Spleen (tissue), 11 donors: Measurements from ENCODE around the gene HEATR3. TPM values are rescaled to one million over a fixed set of nuclear protein-coding genes. Genes with fewer than 3 reads are reported as not detected.
"Not testable (repeated sequence)": the region's sequence is repeated elsewhere in the genome, so short reads cannot be mapped to it uniquely, and the experiment has no call there.

Experiments
- DNase-seq: peaks from one replicate; pipeline ENCODE4 v3.0.0-alpha.2; 2020
- H3K27ac ChIP-seq, 8 donors: fragments of 200-600 bp; sonication (generic) in 7 of 8; 1 replicate in 4 of 8; 2 replicates in 4 of 8; pipeline versions ENCODE4 v1.5.0 to v1.8.0; 2016 to 2021; ENCODE audit warnings: inconsistent platforms in 4 of 8, mild to moderate bottlenecking in 4 of 8, moderate library complexity in 1 of 8
- H3K27me3 ChIP-seq, 7 donors: fragments of 200-600 bp; sonication (generic) in 6 of 7; replicated peaks in 1 of 7; 1 replicate in 4 of 7; 2 replicates in 3 of 7; pipeline versions ENCODE4 v1.5.0 to v1.8.0; 2016 to 2021; ENCODE audit warnings: inconsistent platforms in 3 of 7, mild to moderate bottlenecking in 1 of 7
- H3K36me3 ChIP-seq, 6 donors: fragments of 200-600 bp; sonication (generic) in 5 of 6; 1 replicate in 4 of 6; 2 replicates in 2 of 6; pipeline versions ENCODE4 v1.5.0 to v1.8.0; 2016 to 2021; ENCODE audit warnings: inconsistent platforms in 2 of 6
- H3K4me1 ChIP-seq, 6 donors: fragments of 200-600 bp; sonication (generic) in 5 of 6; 1 replicate in 3 of 6; 2 replicates in 3 of 6; pipeline versions ENCODE4 v1.5.0 to v1.8.0; 2016 to 2021; ENCODE audit warnings: inconsistent platforms in 3 of 6
- H3K4me3 ChIP-seq, 8 donors: fragments of 200-600 bp; sonication (generic) in 7 of 8; 1 replicate in 4 of 8; 2 replicates in 4 of 8; pipeline versions ENCODE4 v1.5.0 to v1.8.0; 2016 to 2021; ENCODE audit warnings: inconsistent platforms in 4 of 8, mild to moderate bottlenecking in 4 of 8, moderate library complexity in 2 of 8
- H3K9me3 ChIP-seq, 8 donors: fragments of 200-600 bp; sonication (generic) in 7 of 8; 1 replicate in 4 of 8; 2 replicates in 4 of 8; pipeline versions ENCODE4 v1.5.0 to v1.8.0; 2016 to 2021; ENCODE audit warnings: inconsistent platforms in 4 of 8
- POLR2A ChIP-seq, 3 donors: fragments of 450-650 bp; IDR thresholded peaks; one replicate each; pipeline ENCODE4 v1.5.1; 2017; ENCODE audit warnings: antibody characterized with exemption in 3 of 3, mild to moderate bottlenecking in 1 of 3
- POLR2AphosphoS5 ChIP-seq, 3 donors: sonication (generic); formaldehyde crosslinking; IDR thresholded peaks; one replicate each; pipeline ENCODE4 v1.5.1; 2017; ENCODE audit warnings: antibody characterized with exemption in 3 of 3
- WGBS, 5 donors: extraction: QIAGEN DNeasy Blood & Tissue Kit in 3 of 5; methylation state at CpG; one replicate each; pipeline versions ENCODE4 v1.1.5 to v1.1.7; 2013 to 2018; 5-methylcytosine and 5-hydroxymethylcytosine counted together
- intact Hi-C: fragments of 100-400 bp; cut with DNase I; formaldehyde crosslinking; loops from one replicate; pipeline ENCODE4 v1.15.0; 2023; ENCODE audit warnings: low total_unique reads
- polyA plus RNA-seq, 3 donors: library from polyadenylated mRNA; stranded (reverse); fragments of 200-250 nt; gene quantifications; one replicate each; pipeline ENCODE4 v1.2.1, GENCODE V29; 2013
- total RNA-seq, 7 donors: library from RNA; depleted of rRNA in 3 of 7; stranded (reverse); fragments of >200 nt in 3 of 7; fragmentation: NEBNext Ultra II Directional in 4 of 7; extraction: Animal tissue kit (Norgen Biotek cat#: 25700) in 4 of 7; gene quantifications; one replicate each; pipeline versions ENCODE4 v1.1.0 to v1.2.1, GENCODE V29; 2016 to 2021
- TF ChIP-seq, protein P1 (sequence below), 11 experiments: fragments of 200-600 bp in 7 of 11; fragments of 450-650 bp in 4 of 11; sonication (generic) in 4 of 11; IDR thresholded peaks in 8 of 11; conservative IDR thresholded peaks in 3 of 11; 1 replicate in 7 of 11; 2 replicates in 4 of 11; pipeline versions ENCODE4 v1.4.0 to v1.8.0; 2016 to 2021; ENCODE audit warnings: antibody characterized with exemption in 11 of 11, inconsistent platforms in 4 of 11, mild to moderate bottlenecking in 1 of 11
- donor health status: healthy with polysubstance abuse.
- donor health status: DM: no; HTN: no; CAD: no; lungs with moderate emphysema.
- donor health status: DM: no; HTN: no; CAD: no.
- donor health status: Bipolar disorder and iron deficiency.
- donor health status: healthy.
- donor health status: DM: no; HTN: no; CAD: no.
- donor health status: DM: yes; HTN: yes; CAD: no.

Gene HEATR3
- total and polyA plus RNA-seq, 10 donors, result 8.3 to 40.8 (median 23.6) TPM

DNA sequence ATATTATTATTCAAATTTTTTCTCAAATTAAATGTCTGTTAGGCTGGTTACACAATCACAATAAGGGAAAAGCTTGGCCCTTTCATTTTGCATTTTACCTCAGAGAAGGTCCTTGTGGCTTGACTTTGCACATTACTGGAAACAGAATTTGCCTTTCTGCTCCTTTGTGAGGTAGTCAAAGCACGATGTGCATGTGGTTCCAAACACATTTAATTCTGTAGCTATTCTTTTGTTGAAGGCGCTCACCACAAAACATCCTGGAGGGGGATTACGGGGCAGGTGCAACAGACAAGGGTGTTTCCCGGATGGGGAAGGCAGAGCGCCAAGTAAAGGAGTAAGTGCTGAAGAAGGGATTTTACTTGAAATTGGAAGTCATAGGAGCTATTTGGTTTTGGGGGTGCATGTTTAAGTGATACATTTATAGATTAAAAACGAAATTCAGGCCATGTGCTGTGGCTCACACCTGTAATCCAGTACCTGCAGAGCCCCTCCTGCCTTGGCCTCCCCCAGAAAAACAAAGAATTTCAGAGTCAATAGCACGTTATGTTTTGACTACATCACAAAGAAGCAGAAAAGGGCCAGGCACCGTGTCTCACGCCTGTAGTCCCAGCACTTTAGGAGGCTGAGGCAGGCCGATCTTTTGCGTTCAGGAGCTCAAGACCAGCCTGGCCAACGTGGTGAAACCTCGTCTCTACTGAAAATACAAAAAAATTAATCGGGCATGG is 56.1 kb downstream of the HEATR3 start:
- Histone ChIP-seq H3K27me3 (no peaks in the 10 kb centered on the region), H3K36me3 (no peaks in the 10 kb centered on the region), H3K4me1 (no peaks in the 10 kb centered on the region), H3K9me3 (no peaks in the 10 kb centered on the region), H3K4me3 (no peak overlapping the region), H3K27ac (no peak overlapping the region)
- 62 to 73% (median 65%) methylated on average over 14 of the region's 14 CpGs for WGBS, 5 donors
- no peak for DNase-seq
- intact Hi-C loops, result no loop called here
- no peak for TF ChIP-seq POLR2A (IDR thresholded peaks at IDR 0.05)
- TF ChIP-seq, protein P1, sequence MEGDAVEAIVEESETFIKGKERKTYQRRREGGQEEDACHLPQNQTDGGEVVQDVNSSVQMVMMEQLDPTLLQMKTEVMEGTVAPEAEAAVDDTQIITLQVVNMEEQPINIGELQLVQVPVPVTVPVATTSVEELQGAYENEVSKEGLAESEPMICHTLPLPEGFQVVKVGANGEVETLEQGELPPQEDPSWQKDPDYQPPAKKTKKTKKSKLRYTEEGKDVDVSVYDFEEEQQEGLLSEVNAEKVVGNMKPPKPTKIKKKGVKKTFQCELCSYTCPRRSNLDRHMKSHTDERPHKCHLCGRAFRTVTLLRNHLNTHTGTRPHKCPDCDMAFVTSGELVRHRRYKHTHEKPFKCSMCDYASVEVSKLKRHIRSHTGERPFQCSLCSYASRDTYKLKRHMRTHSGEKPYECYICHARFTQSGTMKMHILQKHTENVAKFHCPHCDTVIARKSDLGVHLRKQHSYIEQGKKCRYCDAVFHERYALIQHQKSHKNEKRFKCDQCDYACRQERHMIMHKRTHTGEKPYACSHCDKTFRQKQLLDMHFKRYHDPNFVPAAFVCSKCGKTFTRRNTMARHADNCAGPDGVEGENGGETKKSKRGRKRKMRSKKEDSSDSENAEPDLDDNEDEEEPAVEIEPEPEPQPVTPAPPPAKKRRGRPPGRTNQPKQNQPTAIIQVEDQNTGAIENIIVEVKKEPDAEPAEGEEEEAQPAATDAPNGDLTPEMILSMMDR (IDR thresholded peaks at IDR 0.05 in 8 of 11, conservative IDR thresholded peaks at IDR 0.05 in 3 of 11), result no peak
- TF ChIP-seq POLR2AphosphoS5 (IDR thresholded peaks at IDR 0.05), result no peak

DNA sequence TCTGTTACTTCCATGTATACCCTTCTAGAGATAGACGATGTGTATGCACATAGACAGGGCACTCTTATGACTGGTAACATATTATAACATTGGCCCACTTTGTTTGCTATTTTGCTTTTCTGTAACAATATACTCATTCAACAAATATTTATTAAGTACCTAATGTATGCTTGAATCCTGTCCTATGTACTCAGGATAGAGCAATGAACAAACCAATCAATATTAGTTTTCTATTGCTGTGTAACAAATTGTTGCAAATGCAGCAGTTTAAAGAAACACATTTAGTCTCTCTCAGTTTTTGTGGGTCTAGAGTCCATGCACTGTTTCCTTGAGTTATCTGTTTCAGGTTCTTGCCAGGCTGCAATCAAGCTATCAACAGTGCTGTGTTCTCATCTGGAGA is 57.6 kb downstream of the HEATR3 start:
- TF ChIP-seq POLR2A (IDR thresholded peaks at IDR 0.05) (no peak), POLR2AphosphoS5 (IDR thresholded peaks at IDR 0.05) (no peak)
- TF ChIP-seq, protein P1 (IDR thresholded peaks at IDR 0.05 in 8 of 11, conservative IDR thresholded peaks at IDR 0.05 in 3 of 11), result no peak
- intact Hi-C loops, result no loop called here
- no peaks in the 10 kb centered on the region for H3K27me3 ChIP-seq
- no peaks in the 10 kb centered on the region for H3K36me3 ChIP-seq
- no peaks in the 10 kb centered on the region for H3K9me3 ChIP-seq
- no peaks in the 10 kb centered on the region for H3K4me1 ChIP-seq
- no peak overlapping the region for H3K4me3 ChIP-seq
- 85 to 100% (median 100%) methylated on average over 1 of the region's 1 CpG for WGBS, 5 donors
- DNase-seq, result no peak
- H3K27ac ChIP-seq, result no peak overlapping the region

DNA sequence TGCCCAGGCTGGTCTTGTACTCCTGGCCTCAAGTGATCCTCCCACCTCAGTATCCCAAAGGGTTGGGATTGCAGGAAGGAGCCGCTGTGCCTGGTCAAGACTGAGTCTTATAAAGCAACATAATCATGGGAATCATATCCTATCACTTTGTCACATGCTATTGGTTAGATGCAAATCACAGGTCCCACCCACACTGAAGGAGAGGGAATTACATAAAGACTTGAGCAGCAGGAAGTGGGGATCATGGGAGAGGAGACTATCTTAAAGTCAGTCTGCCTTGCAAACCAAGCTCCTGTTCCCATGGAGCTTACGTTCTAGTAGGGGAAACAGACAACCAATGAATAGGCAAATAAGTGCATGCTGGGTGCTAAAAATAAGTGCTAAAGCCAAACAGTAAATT is 59.0 kb downstream of the HEATR3 start:
- Histone ChIP-seq H3K9me3 (no peaks in the 10 kb centered on the region), H3K27ac (no peak overlapping the region), H3K4me3 (no peak overlapping the region), H3K4me1 (no peaks in the 10 kb centered on the region), H3K27me3 (no peaks in the 10 kb centered on the region), H3K36me3 (no peaks in the 10 kb centered on the region)
- intact Hi-C loops, result no loop called here
- WGBS, 5 donors, result 69 to 85% (median 82%) methylated on average over 2 of the region's 2 CpGs
- TF ChIP-seq POLR2AphosphoS5 (IDR thresholded peaks at IDR 0.05) (no peak), POLR2A (IDR thresholded peaks at IDR 0.05) (no peak)
- TF ChIP-seq, protein P1 (IDR thresholded peaks at IDR 0.05 in 8 of 11, conservative IDR thresholded peaks at IDR 0.05 in 3 of 11), result no peak
- no peak for DNase-seq

DNA sequence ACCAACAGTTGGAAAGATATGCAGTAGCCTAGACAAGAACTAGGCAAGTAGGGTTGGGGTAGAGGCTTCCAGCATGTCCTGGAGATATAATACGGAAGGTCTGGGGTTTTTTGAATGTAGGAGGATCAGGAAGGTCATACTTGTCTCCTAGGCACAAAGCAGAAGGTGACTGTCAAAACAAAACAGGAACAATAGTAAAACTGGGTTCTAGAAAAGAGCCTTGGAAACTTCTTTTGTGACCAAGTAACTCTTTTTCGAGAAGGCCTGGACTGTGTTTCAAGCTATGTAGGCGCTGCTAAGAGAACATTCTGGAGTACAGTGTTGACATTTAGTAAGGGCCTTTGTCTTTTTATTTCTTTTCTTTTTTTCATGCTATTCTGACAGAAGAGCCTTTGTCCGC is 60.4 kb downstream of the HEATR3 start:
- DNase-seq, result no peak
- intact Hi-C loops, result no loop called here
- 74 to 87% (median 86%) methylated on average over 4 of the region's 4 CpGs for WGBS, 5 donors
- no peaks in the 10 kb centered on the region for H3K36me3 ChIP-seq
- no peaks in the 10 kb centered on the region for H3K4me1 ChIP-seq
- no peak for TF ChIP-seq POLR2AphosphoS5 (IDR thresholded peaks at IDR 0.05)
- TF ChIP-seq, protein P1 (IDR thresholded peaks at IDR 0.05 in 8 of 11, conservative IDR thresholded peaks at IDR 0.05 in 3 of 11), result no peak
- no peak for TF ChIP-seq POLR2A (IDR thresholded peaks at IDR 0.05)
- H3K27ac ChIP-seq, result no peak overlapping the region
- H3K27me3 ChIP-seq, result no peaks in the 10 kb centered on the region
- no peak overlapping the region for H3K4me3 ChIP-seq
- H3K9me3 ChIP-seq, result no peaks in the 10 kb centered on the region

DNA sequence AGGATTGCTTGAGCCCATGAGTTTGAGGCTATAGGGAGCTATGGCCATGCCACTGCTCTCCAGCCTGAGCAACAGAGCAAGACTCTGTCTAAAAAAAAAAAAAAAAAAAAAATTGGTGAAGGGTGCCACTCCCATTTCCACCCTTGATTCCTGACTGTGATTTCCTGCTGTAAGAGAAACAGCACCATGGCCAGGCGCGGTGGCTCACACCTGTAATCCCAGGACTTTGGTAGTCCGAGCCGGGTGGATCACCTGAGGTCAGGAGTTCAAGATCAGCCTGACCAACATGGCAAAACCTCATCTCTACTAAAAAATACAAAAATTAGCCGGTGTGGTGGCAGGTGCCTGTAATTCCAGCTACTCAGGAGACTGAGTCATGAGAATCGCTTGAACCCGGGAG is 66.8 kb downstream of the HEATR3 start:
- H3K27ac ChIP-seq, H3K4me1 ChIP-seq, H3K27me3 ChIP-seq, DNase-seq, intact Hi-C loops, H3K9me3 ChIP-seq, H3K36me3 ChIP-seq, H3K4me3 ChIP-seq: not testable (repeated sequence)
- WGBS, 5 donors, result 78 to 90% (median 85%) methylated on average over 7 of the region's 7 CpGs
